Measurements from ENCODE around the gene MAPKAPK3. TPM values are rescaled to one million over a fixed set of nuclear protein-coding genes. Genes with fewer than 3 reads are reported as not detected.

Gene MAPKAPK3
- total and polyA plus RNA-seq, 10 donors = 18.0 to 55.0 (median 42.2) TPM

DNA sequence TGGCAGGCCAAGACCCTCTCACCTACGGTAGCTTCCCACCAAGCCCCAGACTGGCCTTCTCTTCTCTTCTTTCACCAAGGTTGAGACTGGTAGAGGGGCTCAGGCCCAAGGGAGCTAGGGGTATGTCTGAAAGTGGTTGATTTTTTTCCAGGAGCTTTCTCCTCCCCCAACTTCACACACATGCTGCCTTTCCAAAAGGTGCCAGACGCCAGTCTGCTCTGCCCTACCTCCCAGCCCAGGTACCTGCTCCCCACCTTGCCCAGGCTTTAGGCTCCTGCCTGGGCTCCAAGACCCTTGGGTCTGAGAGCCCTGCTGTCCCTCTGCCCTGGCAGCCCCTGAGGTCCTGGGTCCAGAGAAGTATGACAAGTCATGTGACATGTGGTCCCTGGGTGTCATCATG, 28.4 kb downstream of the MAPKAPK3 start:
- H3K4me3 ChIP-seq = no peak overlapping the region
- no peaks in the 10 kb centered on the region for H3K27me3 ChIP-seq (replicated peaks in 1 of 7)
- no peak for DNase-seq
- no peak overlapping the region for H3K27ac ChIP-seq
- WGBS, 5 donors = 88 to 100% (median 96%) methylated on average over 2 of the region's 2 CpGs
- H3K9me3 ChIP-seq = no peaks in the 10 kb centered on the region
- no peak for TF ChIP-seq POLR2AphosphoS5 (IDR thresholded peaks at IDR 0.05)
- TF ChIP-seq, protein P1, sequence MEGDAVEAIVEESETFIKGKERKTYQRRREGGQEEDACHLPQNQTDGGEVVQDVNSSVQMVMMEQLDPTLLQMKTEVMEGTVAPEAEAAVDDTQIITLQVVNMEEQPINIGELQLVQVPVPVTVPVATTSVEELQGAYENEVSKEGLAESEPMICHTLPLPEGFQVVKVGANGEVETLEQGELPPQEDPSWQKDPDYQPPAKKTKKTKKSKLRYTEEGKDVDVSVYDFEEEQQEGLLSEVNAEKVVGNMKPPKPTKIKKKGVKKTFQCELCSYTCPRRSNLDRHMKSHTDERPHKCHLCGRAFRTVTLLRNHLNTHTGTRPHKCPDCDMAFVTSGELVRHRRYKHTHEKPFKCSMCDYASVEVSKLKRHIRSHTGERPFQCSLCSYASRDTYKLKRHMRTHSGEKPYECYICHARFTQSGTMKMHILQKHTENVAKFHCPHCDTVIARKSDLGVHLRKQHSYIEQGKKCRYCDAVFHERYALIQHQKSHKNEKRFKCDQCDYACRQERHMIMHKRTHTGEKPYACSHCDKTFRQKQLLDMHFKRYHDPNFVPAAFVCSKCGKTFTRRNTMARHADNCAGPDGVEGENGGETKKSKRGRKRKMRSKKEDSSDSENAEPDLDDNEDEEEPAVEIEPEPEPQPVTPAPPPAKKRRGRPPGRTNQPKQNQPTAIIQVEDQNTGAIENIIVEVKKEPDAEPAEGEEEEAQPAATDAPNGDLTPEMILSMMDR (IDR thresholded peaks at IDR 0.05 in 8 of 11, conservative IDR thresholded peaks at IDR 0.05 in 3 of 11) = no peak
- no peak for TF ChIP-seq POLR2A (IDR thresholded peaks at IDR 0.05)
- peaks cover 0 to 100% (median 82%) of the 10 kb centered on the region in 6 donors for H3K36me3 ChIP-seq
- H3K4me1 ChIP-seq = no peaks in the 10 kb centered on the region
- intact Hi-C loops (cut with DNase I; ENCODE audit: low total_unique reads) = no loop called here

DNA sequence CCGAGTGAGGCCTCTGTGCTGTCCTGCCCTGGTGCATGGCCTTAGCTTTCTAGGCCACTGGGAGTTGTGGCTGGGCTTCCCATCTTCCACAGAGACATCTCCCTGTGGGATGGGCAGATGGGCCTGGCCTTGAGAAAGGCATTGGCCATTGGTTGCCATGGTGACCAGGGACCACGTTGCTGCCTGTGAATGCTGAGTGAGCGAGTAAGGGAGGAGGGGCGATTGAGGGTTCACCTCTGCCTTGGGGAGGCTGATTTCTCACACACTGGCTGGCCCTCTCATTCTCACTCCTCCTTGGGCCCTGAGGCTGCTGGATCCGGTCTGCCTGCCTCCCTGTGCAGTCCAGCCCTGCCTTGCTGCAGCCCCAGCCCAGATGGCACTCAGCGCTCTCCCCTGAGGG, 31.4 kb downstream of the MAPKAPK3 start:
- H3K4me1 ChIP-seq = no peaks in the 10 kb centered on the region
- no peak overlapping the region for H3K27ac ChIP-seq
- intact Hi-C loops (cut with DNase I; ENCODE audit: low total_unique reads) = no loop called here
- 64 to 79% (median 72%) methylated on average over 5 to 6 of the region's 6 CpGs for WGBS, 5 donors
- no peak overlapping the region for H3K4me3 ChIP-seq
- no peak for DNase-seq
- H3K9me3 ChIP-seq = no peaks in the 10 kb centered on the region
- peaks cover 0 to 72% (median 56%) of the 10 kb centered on the region in 6 donors for H3K36me3 ChIP-seq
- H3K27me3 ChIP-seq (replicated peaks in 1 of 7) = no peaks in the 10 kb centered on the region
- TF ChIP-seq POLR2AphosphoS5 (IDR thresholded peaks at IDR 0.05) (peak in 1 of 3 donors; percentile 39), POLR2A (IDR thresholded peaks at IDR 0.05) (no peak)

DNA sequence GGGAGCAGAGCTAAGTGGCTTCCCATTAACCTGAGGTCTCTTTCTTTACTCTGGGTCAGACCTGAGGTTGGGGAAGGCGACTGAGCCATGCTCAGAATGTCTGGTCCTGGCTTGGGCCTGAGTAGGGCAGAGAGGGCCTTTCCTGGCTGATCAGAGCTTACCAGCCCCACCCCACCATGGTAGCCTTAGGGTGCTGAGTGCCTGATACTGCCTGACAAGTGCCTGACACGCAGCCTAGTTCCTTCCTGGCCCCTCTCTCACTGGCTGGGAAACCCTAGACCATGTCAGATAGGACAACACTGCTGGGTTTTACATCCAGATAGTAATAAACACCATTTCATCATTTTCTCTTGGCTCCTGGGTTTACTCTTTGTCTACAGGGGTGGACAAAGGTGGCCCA, 32.0 kb downstream of the MAPKAPK3 start:
- no peak overlapping the region for H3K4me3 ChIP-seq
- peaks cover 0 to 66% (median 50%) of the 10 kb centered on the region in 6 donors for H3K36me3 ChIP-seq
- DNase-seq = no peak
- intact Hi-C loops (cut with DNase I; ENCODE audit: low total_unique reads) = no loop called here
- H3K27ac ChIP-seq = no peak overlapping the region
- H3K27me3 ChIP-seq (replicated peaks in 1 of 7) = no peaks in the 10 kb centered on the region
- 56 to 100% (median 85%) methylated on average over 1 to 2 of the region's 2 CpGs for WGBS, 5 donors
- H3K9me3 ChIP-seq = no peaks in the 10 kb centered on the region
- no peak for TF ChIP-seq POLR2AphosphoS5 (IDR thresholded peaks at IDR 0.05)
- TF ChIP-seq, protein P1 (IDR thresholded peaks at IDR 0.05 in 8 of 11, conservative IDR thresholded peaks at IDR 0.05 in 3 of 11) = no peak
- no peak for TF ChIP-seq POLR2A (IDR thresholded peaks at IDR 0.05)
- no peaks in the 10 kb centered on the region for H3K4me1 ChIP-seq

DNA sequence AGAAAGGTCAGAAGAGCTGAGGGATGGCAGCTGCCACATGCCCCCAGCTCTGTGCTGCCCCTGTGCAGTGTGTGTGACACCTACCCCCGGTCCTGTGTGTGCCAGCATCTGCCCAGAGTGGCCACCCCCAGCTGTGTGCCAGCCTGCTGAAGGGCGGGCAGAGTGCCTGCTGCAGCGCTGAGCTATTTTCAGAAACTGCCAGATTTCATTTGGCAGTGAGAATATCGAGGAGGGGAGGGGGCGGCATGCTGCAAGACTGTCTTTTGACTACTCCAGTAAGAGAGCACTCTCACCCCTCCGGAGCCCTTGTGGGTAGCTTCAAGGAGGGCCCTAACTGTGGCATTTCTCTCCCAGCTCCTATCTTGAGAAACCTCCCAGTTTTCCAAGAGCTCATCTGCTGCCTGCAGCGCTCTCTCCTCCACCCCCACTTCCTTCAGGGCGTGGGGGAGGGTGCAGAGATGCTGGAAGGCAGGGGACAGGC, 32.5 kb downstream of the MAPKAPK3 start:
- 76 to 87% (median 81%) methylated on average over 5 to 8 of the region's 8 CpGs for WGBS, 5 donors

DNA sequence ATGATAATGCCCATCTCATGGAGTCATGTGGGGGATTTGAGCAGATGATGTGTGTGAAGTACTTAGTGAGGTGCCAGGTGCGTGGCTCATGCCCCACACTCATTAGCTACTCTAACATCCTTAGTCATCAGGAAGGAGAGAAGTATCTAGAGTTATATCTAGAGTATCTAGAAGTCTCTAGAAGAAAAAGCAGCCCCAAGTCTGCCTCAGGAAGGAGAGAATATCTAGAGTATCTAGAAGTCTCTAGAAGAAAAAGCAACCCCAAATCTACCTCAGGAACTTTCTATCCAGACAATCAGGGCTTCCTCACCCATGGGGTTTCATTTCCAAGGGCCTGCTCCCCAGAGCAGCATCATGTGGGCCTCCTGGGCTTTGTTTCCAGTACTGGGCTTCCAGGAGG, 33.1 kb downstream of the MAPKAPK3 start:
- intact Hi-C loops (cut with DNase I; ENCODE audit: low total_unique reads) = no loop called here
- no peak overlapping the region for H3K27ac ChIP-seq

More for the DNA sequence above, 32.5 kb downstream of the MAPKAPK3 start:
- no peaks in the 10 kb centered on the region for H3K9me3 ChIP-seq
- peaks cover 0 to 60% (median 45%) of the 10 kb centered on the region in 6 donors for H3K36me3 ChIP-seq
- intact Hi-C loops (cut with DNase I; ENCODE audit: low total_unique reads) = no loop called here
- TF ChIP-seq POLR2A (IDR thresholded peaks at IDR 0.05) = no peak
- peak in 1 of 3 donors; percentile 48 for TF ChIP-seq POLR2AphosphoS5 (IDR thresholded peaks at IDR 0.05)
- no peak overlapping the region for H3K4me3 ChIP-seq
- no peaks in the 10 kb centered on the region for H3K4me1 ChIP-seq
- H3K27ac ChIP-seq = no peak overlapping the region
- DNase-seq = no peak
- no peaks in the 10 kb centered on the region for H3K27me3 ChIP-seq (replicated peaks in 1 of 7)

More for the DNA sequence above, 33.1 kb downstream of the MAPKAPK3 start:
- TF ChIP-seq POLR2AphosphoS5 (IDR thresholded peaks at IDR 0.05) = no peak
- TF ChIP-seq POLR2A (IDR thresholded peaks at IDR 0.05) = no peak
- TF ChIP-seq, protein P1 (IDR thresholded peaks at IDR 0.05 in 8 of 11, conservative IDR thresholded peaks at IDR 0.05 in 3 of 11) = no peak
- 75 to 100% (median 96%) methylated on average over 1 of the region's 1 CpG for WGBS, 5 donors
- H3K9me3 ChIP-seq = no peaks in the 10 kb centered on the region
- H3K27me3 ChIP-seq (replicated peaks in 1 of 7) = no peaks in the 10 kb centered on the region
- no peak for DNase-seq
- H3K36me3 ChIP-seq = peaks cover 0 to 55% (median 39%) of the 10 kb centered on the region in 6 donors
- H3K4me3 ChIP-seq = no peak overlapping the region
- peaks cover 0 to 1% (median 0%) of the 10 kb centered on the region in 6 donors for H3K4me1 ChIP-seq

Measured in spleen (tissue), 11 donors.